ENCODE results near the gene DMBT1. TPM values are rescaled to one million over a fixed set of nuclear protein-coding genes. Genes with fewer than 3 reads are reported as not detected.

DMBT1 gene
- total RNA-seq, 3 donors from 2014 or later, result 37.2 to 2,543 (median 408) TPM

DNA sequence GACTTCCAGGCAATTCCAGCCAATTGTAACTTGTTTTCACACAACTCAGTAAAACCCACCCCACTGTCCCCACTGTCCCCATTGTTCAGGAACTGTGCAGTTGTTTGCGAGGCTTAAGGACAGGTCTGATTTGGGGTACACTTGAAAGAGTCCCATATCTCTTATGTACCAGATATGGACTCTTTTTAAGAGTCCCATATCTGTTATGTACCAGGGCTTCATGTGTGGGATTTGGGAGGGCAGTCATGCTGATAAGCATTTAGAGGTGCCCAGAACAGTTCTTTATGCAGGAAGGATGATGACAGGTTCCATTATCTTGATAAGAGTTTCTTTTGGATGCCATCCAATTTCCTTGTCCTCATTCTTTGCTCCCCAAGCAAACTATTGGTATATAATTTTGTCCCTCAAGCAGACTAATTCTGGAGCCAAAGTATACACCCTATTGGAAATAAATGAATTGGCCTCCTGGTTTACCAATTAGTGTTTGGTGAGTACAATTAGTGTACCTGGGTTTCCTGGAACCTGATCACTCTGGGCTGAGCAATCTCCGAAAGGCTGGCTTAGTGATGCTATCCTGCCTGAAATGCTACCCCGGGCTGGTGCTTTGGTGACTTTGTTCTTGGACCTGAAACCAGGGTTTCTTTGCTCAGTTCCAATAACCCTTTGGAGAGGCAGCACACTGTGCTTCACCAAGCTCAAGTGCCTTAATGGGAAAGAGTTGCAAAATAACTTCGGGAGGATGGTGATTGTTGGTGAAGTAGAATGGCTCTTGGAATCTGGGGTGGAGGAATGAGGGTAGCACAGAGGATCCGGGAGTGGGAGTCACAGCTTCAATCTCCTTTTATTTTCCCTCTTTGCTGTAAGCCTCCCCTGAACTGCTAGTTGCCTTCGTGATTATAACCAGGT lies 6.2 kb upstream of the DMBT1 start:
- ATAC-seq (peak; percentile 46), DNase-seq (no peak)
- H3K9me3 ChIP-seq, result no peaks in the 10 kb centered on the region
- no peak for TF ChIP-seq CTCF (IDR thresholded peaks at IDR 0.05)
- H3K4me1 ChIP-seq (ENCODE audit: low read depth), result peaks cover 7% of the 10 kb centered on the region
- intact Hi-C loops (cut with DNase I, micrococcal nuclease), result no loop called here
- H3K4me3 ChIP-seq, result no peak overlapping the region
- H3K36me3 ChIP-seq (ENCODE audit: low read depth), result no peaks in the 10 kb centered on the region

GRCh38 chr10:122555442-122555841 lies 5.1 kb upstream of the DMBT1 start:
- Histone ChIP-seq H3K36me3 (ENCODE audit: low read depth) (no peaks in the 10 kb centered on the region), H3K9me3 (no peaks in the 10 kb centered on the region), H3K4me1 (ENCODE audit: low read depth) (no peaks in the 10 kb centered on the region), H3K4me3 (no peak overlapping the region)
- ATAC-seq (peak; percentile 28), DNase-seq (no peak)
- intact Hi-C loops (cut with DNase I, micrococcal nuclease), result no loop called here
- TF ChIP-seq CTCF (IDR thresholded peaks at IDR 0.05), result no peak

DNA sequence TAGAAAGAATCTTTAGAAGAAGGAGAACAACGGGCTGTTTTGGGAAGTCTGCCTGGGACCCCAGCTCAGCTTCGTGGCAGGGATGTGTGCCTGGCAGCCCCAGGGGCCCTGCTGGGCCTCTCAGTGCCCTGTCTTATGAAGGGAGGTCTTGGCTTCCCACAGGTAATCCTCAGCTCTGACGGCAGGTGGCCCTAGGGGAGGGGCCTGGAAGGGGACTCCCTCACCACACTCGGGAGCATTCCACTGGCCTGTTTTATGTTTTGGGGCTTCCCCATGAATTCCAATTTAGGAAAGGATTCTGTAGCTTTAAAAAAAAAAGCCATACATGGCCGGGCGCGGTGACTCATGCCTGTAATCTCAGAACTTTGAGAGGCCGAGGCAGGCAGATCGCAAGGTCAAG lies 3.0 kb upstream of the DMBT1 start:
- Histone ChIP-seq H3K9me3 (no peaks in the 10 kb centered on the region), H3K4me3 (no peak overlapping the region), H3K36me3 (ENCODE audit: low read depth) (no peaks in the 10 kb centered on the region), H3K4me1 (ENCODE audit: low read depth) (no peaks in the 10 kb centered on the region)
- ATAC-seq (peak; percentile 37), DNase-seq (no peak)
- TF ChIP-seq CTCF (IDR thresholded peaks at IDR 0.05), result no peak
- intact Hi-C loops (cut with DNase I, micrococcal nuclease), result no loop called here

DNA sequence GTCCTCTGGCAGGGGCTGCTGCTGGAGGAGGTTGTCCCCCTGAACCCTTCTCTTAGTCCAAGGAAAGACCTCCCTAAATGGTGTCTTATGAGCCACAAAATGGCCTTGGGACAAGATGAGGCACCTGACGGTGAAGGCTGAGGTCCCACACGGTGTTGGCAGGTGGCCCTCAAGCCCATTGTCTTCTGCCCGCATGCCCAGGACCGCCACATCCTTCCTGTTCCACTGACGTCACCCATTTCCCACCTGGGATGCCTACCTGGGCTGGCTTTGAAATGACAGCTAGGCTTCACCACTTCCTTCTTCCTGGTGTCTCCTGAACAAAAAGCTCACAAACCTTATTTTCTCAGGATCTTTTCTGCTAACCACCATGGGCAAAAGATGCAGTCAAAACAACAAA lies 2.1 kb upstream of the DMBT1 start:
- Histone ChIP-seq H3K4me1 (ENCODE audit: low read depth) (no peaks in the 10 kb centered on the region), H3K36me3 (ENCODE audit: low read depth) (no peaks in the 10 kb centered on the region), H3K9me3 (no peaks in the 10 kb centered on the region), H3K4me3 (no peak overlapping the region)
- intact Hi-C loops (cut with DNase I, micrococcal nuclease), result no loop called here
- no peak for TF ChIP-seq CTCF (IDR thresholded peaks at IDR 0.05)
- ATAC-seq, result peak; percentile 8
- no peak for DNase-seq

- no peak for DNase-seq
- peak; percentile 63 for ATAC-seq
- no peaks in the 10 kb centered on the region for H3K36me3 ChIP-seq (ENCODE audit: low read depth)
- no peaks in the 10 kb centered on the region for H3K4me1 ChIP-seq (ENCODE audit: low read depth)
- no peak overlapping the region for H3K4me3 ChIP-seq
- no peak for TF ChIP-seq CTCF (IDR thresholded peaks at IDR 0.05)
- intact Hi-C loops (cut with DNase I, micrococcal nuclease), result no loop called here
- H3K9me3 ChIP-seq, result no peaks in the 10 kb centered on the region
Observed at GRCh38 chr10:122559228-122559627, 1.3 kb upstream of the DMBT1 start.
